ENCODE measurements around the gene SRRD. TPM values are rescaled to one million over a fixed set of nuclear protein-coding genes. Genes with fewer than 3 reads are reported as not detected.

Gene SRRD, protein sequence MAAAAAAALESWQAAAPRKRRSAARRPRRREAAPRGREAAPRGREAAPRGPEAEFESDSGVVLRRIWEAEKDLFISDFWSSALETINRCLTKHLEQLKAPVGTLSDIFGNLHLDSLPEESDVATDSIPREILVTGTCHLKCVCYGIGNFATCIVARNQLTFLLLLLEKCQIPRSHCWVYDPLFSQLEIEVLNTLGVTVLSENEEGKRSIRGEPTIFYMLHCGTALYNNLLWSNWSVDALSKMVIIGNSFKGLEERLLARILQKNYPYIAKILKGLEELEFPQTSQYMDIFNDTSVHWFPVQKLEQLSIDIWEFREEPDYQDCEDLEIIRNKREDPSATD
- 9.8 and 15.6 TPM in 2 replicates for total RNA-seq (ENCODE audit: low replicate concordance)

DNA sequence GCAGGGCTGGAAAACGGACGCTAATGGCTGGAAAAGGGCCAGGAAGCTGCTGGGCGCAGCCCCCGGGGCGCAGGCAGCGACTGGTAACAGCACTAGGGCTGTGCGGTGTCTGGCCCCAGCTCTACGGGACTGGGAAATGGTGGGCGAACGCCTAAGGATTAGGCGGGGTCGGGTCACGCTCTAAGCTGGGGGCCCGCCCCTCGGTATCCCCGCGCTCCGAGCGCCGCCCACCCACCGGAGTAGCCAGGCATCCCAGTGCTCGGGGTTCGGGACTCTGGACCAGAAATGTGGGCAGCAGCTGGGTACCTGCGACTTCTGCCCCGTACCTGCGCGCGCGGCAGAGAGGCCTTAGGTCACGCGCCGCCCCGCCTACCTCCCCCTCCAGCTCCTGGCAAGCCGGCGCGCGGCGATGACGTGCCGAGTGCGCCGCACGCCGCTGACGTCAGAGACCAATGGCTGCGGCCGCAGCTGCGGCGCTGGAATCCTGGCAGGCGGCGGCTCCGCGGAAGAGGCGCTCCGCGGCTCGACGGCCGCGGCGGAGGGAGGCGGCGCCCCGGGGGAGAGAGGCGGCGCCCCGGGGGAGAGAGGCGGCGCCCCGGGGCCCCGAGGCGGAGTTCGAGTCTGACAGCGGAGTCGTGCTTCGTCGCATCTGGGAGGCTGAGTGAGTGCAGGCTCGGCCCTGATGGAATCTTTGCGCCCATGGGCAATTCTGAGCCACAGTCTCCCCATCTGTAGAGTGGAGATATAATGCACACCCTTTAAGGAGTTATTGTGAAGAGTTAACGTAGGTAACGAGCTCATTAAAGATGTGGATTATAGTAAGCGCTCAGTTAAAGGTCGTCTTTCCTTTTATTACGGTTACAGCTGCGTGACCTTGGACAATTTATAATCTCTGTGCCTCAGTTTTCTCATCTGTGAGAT lies at the start of gene SRRD, which contains the start of gene HPS4:
TSS of gene SRRD (plus strand) at position 439 of the 921 bp plus-strand sequence. CDS start at position 453, 14 bp downstream.
TSS of gene HPS4 (minus strand) at position 345 of the 921 bp plus-strand sequence. CDS start 2,021 bp downstream, outside the sequence.

DNA sequence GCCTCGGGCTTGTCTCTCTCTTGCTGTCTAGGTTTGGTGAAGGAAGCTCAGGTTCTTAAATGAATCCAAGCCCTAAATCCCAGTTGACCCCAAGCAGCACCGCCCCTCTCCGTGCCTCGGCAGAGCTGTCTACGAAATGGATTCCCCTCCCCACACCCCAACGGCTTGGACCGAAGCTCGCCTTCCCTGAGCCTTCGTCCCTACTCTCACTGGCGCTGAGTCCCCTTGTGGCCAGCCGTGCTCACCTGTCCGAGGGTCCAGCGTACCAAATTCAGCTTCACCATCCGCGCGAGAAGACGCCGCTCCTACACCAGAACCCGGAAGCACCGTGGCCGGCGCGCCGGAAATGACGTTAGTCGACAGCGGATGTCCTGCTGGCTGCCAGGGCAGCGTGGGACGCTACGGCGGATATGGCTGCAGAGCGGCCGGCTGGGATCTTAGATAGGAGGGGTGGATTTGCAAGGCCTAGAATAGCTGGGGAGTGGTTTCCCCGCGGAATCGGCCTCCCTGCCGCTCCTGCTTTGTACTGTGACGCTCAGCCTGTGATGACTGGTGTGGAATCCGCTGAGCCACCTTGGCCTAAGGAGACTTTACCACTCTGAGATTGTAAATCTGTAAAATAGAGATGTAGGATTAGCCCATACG lies 28.6 kb downstream of the SRRD start, which contains the start of gene TFIP11:
TSS of gene TFIP11 (minus strand) at position 325 of the 645 bp plus-strand sequence. CDS start 2,201 bp downstream, outside the sequence.

Other genes with a start within 250 kb of the SRRD start
- 1.5 and 3.7 TPM in 2 replicates for gene ASPHD2, start 54.6 kb upstream of the SRRD start, total RNA-seq (ENCODE audit: low replicate concordance)
- 21.9 and 25.3 TPM in 2 replicates for gene HPS4, start 94 bp upstream of the SRRD start, total RNA-seq (ENCODE audit: low replicate concordance)
- 31.0 and 74.1 TPM in 2 replicates for gene TFIP11, start 28.6 kb downstream of the SRRD start, total RNA-seq (ENCODE audit: low replicate concordance)
- gene TPST2, start 106.3 kb downstream of the SRRD start, total RNA-seq (ENCODE audit: low replicate concordance): 30.1 and 70.8 TPM in 2 replicates
- gene CRYBB1, start 134.2 kb downstream of the SRRD start, total RNA-seq (ENCODE audit: low replicate concordance): not detected in 2 replicates
- not detected in 2 replicates for gene CRYBA4, start 138.1 kb downstream of the SRRD start, total RNA-seq (ENCODE audit: low replicate concordance)
- 0.94 and 1.2 TPM in 2 replicates for gene MIAT, start 173.7 kb downstream of the SRRD start, total RNA-seq (ENCODE audit: low replicate concordance)

Measured in smooth muscle cell of the coronary artery (primary cell).